Fibroblast of the conjunctiva (primary cell): ENCODE results near the gene GNL1.

Experiments
- DNase-seq: peaks from one replicate; pipeline ENCODE4 v3.0.0-alpha.2; 2010; ENCODE audit warnings: low read depth

GNL1 gene

GRCh38 chr6:30568245-30568644 is 12.0 kb upstream of the GNL1 start:
- DNase-seq: no peak

- no peak for DNase-seq
Observed at GRCh38 chr6:30565772-30566171, 9.5 kb upstream of the GNL1 start.

- DNase-seq: no peak
Observed at GRCh38 chr6:30564114-30564513, 7.8 kb upstream of the GNL1 start.

- no peak for DNase-seq
Observed at GRCh38 chr6:30562470-30563425, 6.5 kb upstream of the GNL1 start.

- DNase-seq: no peak
Observed at GRCh38 chr6:30560930-30561329, 4.6 kb upstream of the GNL1 start.

GRCh38 chr6:30557683-30557981 is 1.3 kb upstream of the GNL1 start:
- DNase-seq: no peak

GRCh38 chr6:30556906-30557682 is 805 bp upstream of the GNL1 start, which contains the start of gene PRR3:
Gene PRR3, plus strand, starts transcription at chr6:30557295. Its CDS starts 50 bp downstream, at chr6:30557345.
- DNase-seq: peak; percentile 90

- DNase-seq: no peak
Observed at GRCh38 chr6:30555816-30556065, 548 bp downstream of the GNL1 start.

GRCh38 chr6:30554962-30555815 is 1.1 kb downstream of the GNL1 start:
- DNase-seq: no peak

- DNase-seq: no peak
Observed at GRCh38 chr6:30554404-30554803, 1.9 kb downstream of the GNL1 start.

- peak; percentile 61 for DNase-seq
Observed at GRCh38 chr6:30548375-30548774, 7.9 kb downstream of the GNL1 start.

- no peak for DNase-seq
Observed at GRCh38 chr6:30547454-30547853, 8.8 kb downstream of the GNL1 start.

GRCh38 chr6:30544666-30545272 is 11.5 kb downstream of the GNL1 start:
- DNase-seq: peak; percentile 43

GRCh38 chr6:30543821-30544220 is 12.5 kb downstream of the GNL1 start:
- no peak for DNase-seq

- no peak for DNase-seq
Observed at GRCh38 chr6:30542915-30543314, 13.4 kb downstream of the GNL1 start.

GRCh38 chr6:30542404-30542725 is 13.9 kb downstream of the GNL1 start:
- no peak for DNase-seq

GRCh38 chr6:30541515-30542403 is 14.5 kb downstream of the GNL1 start:
- peak; percentile 89 for DNase-seq

GRCh38 chr6:30537931-30538330 is 18.4 kb downstream of the GNL1 start:
- no peak for DNase-seq

GRCh38 chr6:30533460-30534294 is 22.6 kb downstream of the GNL1 start:
- DNase-seq: no peak

- no peak for DNase-seq
Observed at GRCh38 chr6:30530014-30530413, 26.3 kb downstream of the GNL1 start.
